Activated T-helper 9 cell treated with anti-CD3 and anti-CD28 coated beads, Interleukin-2, amount 50 U/mL, for 16 hours (primary cell): ENCODE data around the gene NHLRC3.
"Not testable (repeated sequence)": the region's sequence is repeated elsewhere in the genome, so short reads cannot be mapped to it uniquely, and the experiment has no call there.

Source experiments
- DNase-seq: peaks from one replicate; pipeline ENCODE4 v3.0.0-alpha.2; 2020; ENCODE audit warnings: low read depth

NHLRC3 gene

DNA sequence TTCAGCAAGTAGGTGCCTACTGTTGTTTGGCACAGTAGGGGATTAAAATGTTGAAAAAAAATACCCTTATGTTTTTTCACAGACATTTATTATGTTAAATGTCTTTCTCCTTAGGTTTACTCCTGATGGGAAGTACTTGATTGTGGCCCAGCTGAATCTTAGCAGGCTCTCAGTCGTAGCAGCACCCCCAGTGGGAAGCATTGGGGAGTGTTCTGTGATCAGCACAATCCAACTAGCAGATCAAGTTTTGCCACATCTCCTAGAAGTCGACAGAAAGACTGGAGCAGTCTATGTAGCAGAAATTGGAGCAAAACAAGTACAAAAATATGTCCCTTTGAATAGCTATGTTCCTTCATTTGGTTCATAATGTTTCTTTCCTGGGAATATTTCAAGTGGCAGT, 9.3 kb downstream of the NHLRC3 start:
- no peak for DNase-seq

DNA sequence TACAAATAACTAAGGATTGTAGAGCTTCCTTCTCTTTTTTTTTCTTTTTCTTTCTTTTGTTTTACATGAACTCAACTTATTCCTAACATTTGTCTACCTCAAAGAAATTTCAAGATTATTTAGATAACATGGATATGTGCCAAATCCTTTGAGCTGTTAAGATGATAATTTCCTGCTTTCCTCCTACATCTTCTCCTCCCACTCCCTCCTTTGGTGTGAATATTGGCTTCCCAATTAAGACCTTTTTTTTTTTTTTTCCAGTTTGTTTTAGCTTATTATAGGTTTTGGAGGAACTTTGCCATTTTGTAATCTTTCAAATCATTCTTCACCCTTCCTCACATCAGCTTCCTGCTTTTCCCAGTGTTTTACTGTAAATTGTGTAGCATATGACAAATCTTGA, 10.6 kb downstream of the NHLRC3 start:
- DNase-seq, result no peak

DNA sequence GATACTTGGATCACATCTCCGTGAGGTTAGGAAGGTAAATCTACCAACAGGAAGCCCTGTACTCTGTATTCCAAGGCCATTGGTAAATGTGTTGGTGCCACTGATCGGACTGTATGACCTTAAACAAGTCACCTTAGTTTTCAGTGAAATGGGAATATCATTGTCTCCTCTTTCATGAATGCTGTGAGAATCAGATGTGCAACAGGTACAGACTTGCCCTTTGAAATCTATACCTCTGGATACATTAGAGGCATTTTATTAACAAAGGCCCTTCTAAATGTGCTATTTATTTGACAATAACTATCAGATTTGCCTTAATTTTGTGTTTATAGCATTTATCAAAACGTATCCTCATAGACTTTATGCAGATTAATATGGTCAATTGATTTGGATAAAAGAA, 11.0 kb downstream of the NHLRC3 start:
- DNase-seq, result no peak

DNA sequence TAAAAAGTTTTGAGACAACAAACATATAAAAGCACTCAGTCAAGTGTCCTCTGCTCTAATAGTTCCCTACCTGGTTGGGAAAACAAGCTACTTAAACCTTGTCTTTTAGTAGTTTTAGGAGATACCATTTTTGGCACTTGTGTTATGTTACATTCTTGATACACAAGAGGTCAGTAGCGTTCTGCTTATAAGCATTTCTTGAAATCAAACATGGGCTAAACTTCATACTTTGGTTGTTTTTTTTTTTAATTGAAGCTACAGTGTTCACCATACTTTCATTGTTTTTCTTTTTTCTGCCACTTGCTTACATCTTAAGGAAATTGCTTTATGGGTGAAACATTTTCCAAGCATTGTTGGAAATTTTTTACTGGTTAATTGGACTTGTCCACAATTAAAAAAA, 12.9 kb downstream of the NHLRC3 start:
- no peak for DNase-seq

DNA sequence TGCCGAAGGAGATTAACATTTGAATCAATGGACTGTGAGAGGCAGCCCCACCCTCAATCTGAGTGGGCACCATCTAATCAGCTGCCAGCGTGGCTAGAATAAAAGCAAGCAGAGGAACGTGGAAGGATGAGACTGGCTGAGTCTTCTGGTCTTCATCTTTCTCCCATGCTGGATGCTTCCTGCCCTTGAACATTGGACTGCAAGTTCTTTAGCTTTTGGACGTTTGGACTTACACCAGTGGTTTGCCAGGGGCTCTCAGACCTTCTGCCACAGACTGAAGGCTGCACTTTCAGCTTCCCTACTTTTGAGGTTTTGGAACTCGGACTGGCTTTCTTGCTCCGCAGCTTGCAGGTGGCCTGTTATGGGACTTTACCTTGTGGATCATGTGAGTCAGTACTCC, 14.7 kb downstream of the NHLRC3 start:
- DNase-seq, result no peak

DNA sequence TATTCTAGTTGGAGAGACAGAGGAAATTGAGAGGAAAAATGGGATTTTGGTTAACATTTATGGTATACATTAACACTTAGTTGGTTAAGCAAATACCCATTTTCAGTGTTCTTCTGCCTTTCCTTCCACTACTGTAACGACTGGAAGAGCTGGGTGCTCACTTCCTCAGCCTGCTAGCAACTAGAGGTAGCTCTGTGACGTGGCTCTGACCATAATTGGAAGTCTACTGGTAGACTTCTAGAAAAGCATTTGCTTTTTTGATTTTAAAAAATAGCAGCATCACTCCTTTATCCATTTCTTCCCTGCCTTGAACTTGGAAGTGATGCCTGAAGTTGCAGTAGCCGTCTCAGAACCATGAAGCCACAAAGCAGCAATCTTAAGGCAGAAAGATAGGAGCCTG, 15.9 kb downstream of the NHLRC3 start:
- DNase-seq, result no peak

DNA sequence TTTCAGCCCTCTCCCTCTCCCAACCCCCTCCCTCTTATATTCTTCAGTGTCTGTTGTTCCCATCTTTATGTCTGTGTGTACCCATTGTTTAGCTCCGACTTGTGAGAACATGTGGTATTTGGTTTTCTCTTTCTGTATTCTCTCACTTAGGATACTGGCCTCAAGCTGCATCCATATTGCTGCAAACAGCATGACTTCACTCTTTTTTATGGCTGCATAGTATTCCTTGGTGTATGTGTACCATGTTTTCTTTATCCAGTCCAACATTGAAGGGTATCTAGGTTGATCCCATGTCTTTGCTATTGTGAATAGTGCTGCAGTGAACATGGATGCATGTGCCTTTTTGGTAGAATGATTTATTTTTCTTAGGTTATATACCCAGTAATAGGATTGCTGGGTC, 17.8 kb downstream of the NHLRC3 start:
- DNase-seq, result no peak

DNA sequence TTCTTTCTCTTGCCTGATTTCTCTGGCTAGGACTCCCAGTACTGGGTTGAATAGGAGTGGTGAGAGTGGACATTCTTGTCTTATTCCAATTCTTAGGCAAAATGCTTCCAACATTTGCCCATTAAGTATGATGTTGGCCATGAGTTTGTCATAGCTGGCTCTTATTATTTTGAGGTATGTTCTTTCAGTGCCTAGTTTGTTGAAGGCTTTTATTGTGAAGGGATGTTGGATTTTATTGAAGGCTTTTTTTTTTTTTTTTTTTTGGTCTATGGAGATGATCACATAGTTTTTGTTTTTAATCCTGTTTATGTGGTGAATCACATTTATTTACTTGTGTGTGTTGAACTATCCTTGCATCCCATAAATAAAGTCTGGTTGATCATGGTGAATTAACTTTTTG, 19.8 kb downstream of the NHLRC3 start:
- DNase-seq, result no peak

DNA sequence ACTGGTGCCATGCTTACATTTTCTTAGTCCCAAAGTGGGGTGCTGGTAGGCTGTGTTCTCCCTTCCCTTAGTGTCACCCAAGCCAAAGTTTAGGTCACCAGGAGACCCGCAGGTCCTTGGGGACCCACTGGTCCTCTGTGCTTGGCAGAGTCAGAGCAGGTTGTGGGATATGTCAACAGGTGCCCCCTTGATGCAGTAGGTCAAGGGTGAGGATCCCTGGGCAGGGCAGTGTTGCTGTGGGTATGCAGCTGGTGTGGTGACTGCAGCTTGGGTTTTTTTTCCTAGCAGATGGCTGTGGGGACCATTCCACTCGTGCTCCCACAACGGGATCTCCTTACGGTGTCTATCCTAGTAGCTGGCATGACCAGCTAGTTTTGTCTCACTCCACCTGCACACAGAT, 23.7 kb downstream of the NHLRC3 start:
- no peak for DNase-seq

DNA sequence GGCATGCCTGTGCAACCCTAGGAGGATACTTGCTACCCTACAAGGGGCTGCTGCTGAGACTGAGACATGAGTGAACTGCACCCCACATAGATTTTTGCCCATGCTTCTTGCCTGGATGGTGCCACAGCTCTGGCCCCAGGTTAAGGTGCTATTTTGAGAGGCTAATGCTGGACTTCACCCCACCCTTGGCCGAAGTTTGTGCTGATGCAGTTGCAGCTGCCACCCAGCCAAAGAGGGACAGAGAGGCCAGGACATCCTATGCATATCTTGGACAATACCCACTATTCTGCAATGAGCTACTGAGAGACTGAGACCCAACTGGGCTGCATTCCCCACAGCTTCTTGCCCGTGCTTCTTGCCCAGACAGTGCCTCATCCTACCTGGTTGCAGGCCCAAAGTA, 34.6 kb downstream of the NHLRC3 start:
- DNase-seq, result no peak

DNA sequence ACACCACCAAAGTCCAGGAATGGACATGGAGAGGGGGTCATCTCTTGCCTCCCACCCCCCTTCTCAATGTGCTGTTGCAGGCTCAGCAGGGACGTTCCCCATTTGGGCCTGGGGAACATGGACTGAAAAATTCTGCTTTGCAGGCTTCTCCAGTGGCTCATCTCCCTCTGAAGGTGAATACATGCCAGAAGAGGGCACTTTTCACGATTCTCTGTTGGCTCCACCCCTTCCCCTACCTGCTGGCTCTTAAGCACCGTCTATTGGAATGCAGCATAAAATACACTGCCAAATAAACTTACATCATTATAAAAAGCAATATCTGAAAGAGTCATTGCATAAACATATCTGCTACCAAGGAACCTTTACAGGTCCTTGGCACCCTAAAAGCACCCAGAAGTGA, 35.7 kb downstream of the NHLRC3 start:
- DNase-seq, result no peak

DNA sequence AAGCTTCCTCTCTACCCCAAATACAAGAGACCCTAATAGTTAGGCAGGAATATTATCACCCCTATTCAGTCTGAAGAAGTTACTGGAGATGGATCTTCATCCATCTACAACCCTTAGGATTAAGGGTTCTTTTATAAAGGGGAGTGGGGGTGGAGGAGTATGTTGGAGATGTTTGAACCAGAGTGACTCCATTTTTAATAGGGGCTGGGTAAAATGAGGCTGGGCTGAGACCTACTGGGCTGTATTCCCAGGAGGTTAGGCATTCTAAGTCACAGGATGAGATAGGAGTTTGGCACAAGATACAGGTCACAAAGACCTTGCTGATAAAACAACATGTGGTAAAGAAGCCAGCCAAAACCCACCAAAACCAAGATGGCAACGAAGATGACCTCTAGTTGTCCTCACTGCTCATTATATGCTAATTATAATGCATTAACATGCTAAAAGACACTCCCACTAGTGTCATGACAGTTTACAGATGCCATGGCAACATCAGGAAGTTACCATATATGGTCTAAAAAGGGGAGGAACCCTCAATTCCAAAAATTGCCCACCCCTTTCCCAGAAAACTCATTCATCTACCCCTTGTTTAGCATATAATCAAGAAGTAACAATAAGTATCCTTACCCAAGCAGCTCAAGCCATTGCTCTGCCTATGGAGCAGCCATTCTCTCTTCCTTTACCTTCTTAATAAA, 48.1 kb downstream of the NHLRC3 start:
- not testable (repeated sequence) for DNase-seq

DNA sequence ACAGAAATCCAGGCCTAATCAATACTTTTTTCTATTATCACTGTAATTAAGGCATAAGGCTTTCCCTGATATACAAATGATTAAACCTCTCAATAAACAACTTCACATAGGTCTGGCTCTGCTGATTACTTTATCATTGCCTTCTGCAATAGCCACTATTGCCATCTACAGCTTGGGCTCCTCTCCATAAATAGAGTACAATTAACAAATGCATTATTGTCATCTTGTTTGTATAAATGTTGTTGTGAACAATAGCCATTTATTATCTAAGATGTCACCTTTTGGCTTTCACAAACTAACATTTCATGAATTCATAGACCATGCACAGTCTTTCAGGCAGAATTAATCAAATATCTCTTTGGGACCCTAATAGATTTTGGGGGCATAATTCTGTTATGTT, 53.3 kb downstream of the NHLRC3 start:
- no peak for DNase-seq

DNA sequence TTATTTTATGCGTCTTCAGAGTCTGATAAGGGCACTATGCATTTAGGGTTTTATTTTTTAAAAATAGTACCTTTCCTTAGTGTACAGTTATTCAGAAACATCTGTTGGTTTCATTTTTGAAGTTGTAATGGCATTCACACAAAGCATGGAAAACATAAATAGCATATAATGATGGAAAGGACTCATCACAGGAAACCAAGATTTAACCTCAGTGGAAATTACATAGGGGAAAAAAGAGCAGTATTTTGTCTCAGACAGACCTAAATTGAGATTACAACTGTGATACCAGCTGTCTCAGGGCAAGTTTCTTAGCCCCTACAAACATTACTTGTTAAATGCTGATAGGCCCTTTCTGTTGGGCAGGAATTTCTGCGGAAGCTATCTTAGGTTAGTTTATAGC, 57.2 kb downstream of the NHLRC3 start:
- no peak for DNase-seq

DNA sequence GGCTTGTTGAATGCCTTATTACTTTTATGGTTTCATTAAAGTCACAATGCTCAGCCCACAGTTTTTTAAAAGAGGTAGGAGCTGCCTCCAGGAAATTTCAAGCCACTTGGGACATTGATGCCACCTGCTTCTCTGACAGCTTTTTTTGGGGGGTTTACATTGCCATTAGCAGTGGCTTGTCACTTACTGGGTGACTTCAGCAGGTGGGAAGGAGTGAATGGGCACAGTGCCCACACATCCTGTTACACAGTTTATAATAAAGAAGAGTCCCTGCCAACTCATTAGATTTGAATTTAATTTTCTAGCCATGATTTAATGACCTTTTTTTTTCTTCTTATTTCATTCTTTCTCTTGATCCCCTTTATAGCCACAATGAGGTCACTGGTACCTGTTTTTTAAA, 61.0 kb downstream of the NHLRC3 start:
- no peak for DNase-seq
